ENCODE measurements around the gene LSM4. TPM values are rescaled to one million over a fixed set of nuclear protein-coding genes. Genes with fewer than 3 reads are reported as not detected.

LSM4 gene
- total and polyA plus RNA-seq, 2 donors from 2014 or later: 87.7 to 245 TPM

DNA sequence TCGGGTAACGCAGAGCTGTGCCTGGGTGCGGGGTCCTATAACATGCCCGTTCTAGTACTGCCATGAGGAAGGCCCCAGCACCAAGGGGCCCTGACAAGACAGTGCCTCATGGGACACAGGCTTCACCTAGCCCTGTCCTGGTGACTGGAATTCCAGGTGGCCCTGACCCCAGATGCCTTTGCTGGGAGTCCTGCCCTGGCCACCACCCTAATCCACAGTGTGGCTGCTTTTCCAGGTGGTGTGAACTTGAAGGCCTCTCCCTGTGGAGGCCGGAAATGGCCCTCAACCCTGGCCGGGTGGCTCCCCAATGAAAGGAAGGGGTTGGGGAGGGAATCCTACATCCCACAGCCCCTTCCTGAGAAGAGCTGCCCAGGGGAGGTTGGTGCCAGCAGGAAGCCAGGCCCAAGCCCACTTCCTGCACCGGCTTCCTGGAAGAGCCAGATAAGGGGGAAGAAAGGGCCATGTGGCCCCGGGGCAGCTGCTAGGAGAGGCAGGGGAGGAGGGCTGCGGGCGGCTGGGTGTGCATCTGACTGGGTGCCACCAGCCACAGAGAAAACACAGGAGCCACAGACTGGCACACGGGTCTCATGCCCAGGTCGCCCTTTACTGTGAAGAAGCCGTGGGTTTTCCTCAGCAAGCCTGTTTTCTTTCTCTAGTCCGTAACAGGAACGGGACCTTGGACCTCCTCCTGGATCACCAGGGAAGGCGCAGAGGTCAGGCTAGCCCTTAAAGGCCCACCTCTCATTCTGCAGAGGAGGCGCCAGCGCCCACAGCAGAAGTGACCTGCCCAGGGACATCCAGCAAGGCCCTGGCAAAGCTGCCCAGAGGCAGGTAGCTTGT, 4.7 kb downstream of the LSM4 start:
- Histone ChIP-seq H3K4me1 (ENCODE audit: control insufficient read depth in 2 of 3, insufficient read depth in 2 of 3, low read depth in 1 of 3, low read length in 3 of 3) (peaks cover 0 to 38% (median 36%) of the 10 kb centered on the region in 3 donors), H3K36me3 (ENCODE audit: control insufficient read depth in 2 of 3, insufficient read depth in 3 of 3, low read length in 3 of 3) (peaks cover 0 to 3% (median 0%) of the 10 kb centered on the region in 3 donors), H3K9ac (ENCODE audit: low read length in 3 of 3) (peak overlapping the region in 2 of 3 donors; percentile 61 to 65), H3K9me3 (ENCODE audit: control insufficient read depth in 2 of 3, insufficient read depth in 1 of 3, low read length in 3 of 3) (no peaks in the 10 kb centered on the region), H3K4me3 (ENCODE audit: low read length in 3 of 3) (no peak overlapping the region), H3K27me3 (ENCODE audit: control insufficient read depth, insufficient read depth, low read length) (no peaks in the 10 kb centered on the region), H3K27ac (ENCODE audit: low read depth in 2 of 2, low read length in 2 of 2) (peak overlapping the region; percentile 87 to 88)
- FAIRE-seq (no peak), DNase-seq (peak in 1 of 5 donors; percentile 83)
- TF ChIP-seq CTCF (IDR thresholded peaks at IDR 0.05; ENCODE audit: borderline replicate concordance, extremely low read depth, insufficient read depth): no peak
- intact Hi-C loops (cut with DNase I): no loop called here

DNA sequence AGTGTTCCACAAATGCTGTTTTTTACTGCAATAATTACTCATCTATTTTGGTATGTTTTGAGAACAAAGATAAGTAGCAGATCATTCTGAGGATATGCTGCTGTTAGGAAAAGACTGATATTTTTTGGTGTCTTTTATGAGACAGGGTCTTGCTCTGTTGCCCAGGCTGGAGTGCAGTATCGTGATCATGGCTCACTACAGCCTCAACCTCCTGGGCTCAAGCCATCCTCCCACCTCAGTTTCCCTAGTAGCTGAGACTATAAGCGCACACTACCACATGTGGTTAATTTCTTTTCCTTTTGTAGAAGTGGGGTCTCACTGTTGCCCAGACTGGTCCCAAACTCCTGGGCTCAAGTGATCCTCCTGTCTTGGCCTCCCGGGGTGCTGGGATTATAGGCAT, 9.5 kb downstream of the LSM4 start:
- Histone ChIP-seq H3K4me3 (ENCODE audit: low read length in 3 of 3) (no peak overlapping the region), H3K27me3 (ENCODE audit: control insufficient read depth, insufficient read depth, low read length) (no peaks in the 10 kb centered on the region), H3K4me1 (ENCODE audit: control insufficient read depth in 2 of 3, insufficient read depth in 2 of 3, low read depth in 1 of 3, low read length in 3 of 3) (peaks cover 0 to 15% (median 7%) of the 10 kb centered on the region in 3 donors), H3K9me3 (ENCODE audit: control insufficient read depth in 2 of 3, insufficient read depth in 1 of 3, low read length in 3 of 3) (no peaks in the 10 kb centered on the region), H3K36me3 (ENCODE audit: control insufficient read depth in 2 of 3, insufficient read depth in 3 of 3, low read length in 3 of 3) (peaks cover 0 to 8% (median 3%) of the 10 kb centered on the region in 3 donors), H3K9ac (ENCODE audit: low read length in 3 of 3) (no peak overlapping the region), H3K27ac (ENCODE audit: low read depth in 2 of 2, low read length in 2 of 2) (no peak overlapping the region)
- intact Hi-C loops (cut with DNase I): no loop called here
- FAIRE-seq (no peak), DNase-seq (no peak)
- TF ChIP-seq CTCF (IDR thresholded peaks at IDR 0.05; ENCODE audit: borderline replicate concordance, extremely low read depth, insufficient read depth): no peak

GRCh38 chr19:18312092-18312534, 10.8 kb downstream of the LSM4 start:
- Histone ChIP-seq H3K36me3 (ENCODE audit: control insufficient read depth in 2 of 3, insufficient read depth in 3 of 3, low read length in 3 of 3) (peaks cover 0 to 8% (median 3%) of the 10 kb centered on the region in 3 donors), H3K9ac (ENCODE audit: low read length in 3 of 3) (no peak overlapping the region), H3K27ac (ENCODE audit: low read depth in 2 of 2, low read length in 2 of 2) (no peak overlapping the region), H3K4me1 (ENCODE audit: control insufficient read depth in 2 of 3, insufficient read depth in 2 of 3, low read depth in 1 of 3, low read length in 3 of 3) (peaks cover 0 to 6% (median 0%) of the 10 kb centered on the region in 3 donors), H3K9me3 (ENCODE audit: control insufficient read depth in 2 of 3, insufficient read depth in 1 of 3, low read length in 3 of 3) (no peaks in the 10 kb centered on the region), H3K4me3 (ENCODE audit: low read length in 3 of 3) (no peak overlapping the region), H3K27me3 (ENCODE audit: control insufficient read depth, insufficient read depth, low read length) (no peaks in the 10 kb centered on the region)
- no peak for TF ChIP-seq CTCF (IDR thresholded peaks at IDR 0.05; ENCODE audit: borderline replicate concordance, extremely low read depth, insufficient read depth)
- FAIRE-seq: no peak
- no peak for DNase-seq
- intact Hi-C loops (cut with DNase I): no loop called here

Measured in kidney (tissue), 14 donors.